ENCODE measurements around the gene ERF. TPM values are rescaled to one million over a fixed set of nuclear protein-coding genes. Genes with fewer than 3 reads are reported as not detected.
A peak's percentile ranks its signal among the peaks of the same experiment; 100 is the strongest.
"Not testable (repeated sequence)": the region's sequence is repeated elsewhere in the genome, so short reads cannot be mapped to it uniquely, and the experiment has no call there.

ERF gene
- total RNA-seq, 1 donor from 2014 or later, result 53.9 TPM

DNA sequence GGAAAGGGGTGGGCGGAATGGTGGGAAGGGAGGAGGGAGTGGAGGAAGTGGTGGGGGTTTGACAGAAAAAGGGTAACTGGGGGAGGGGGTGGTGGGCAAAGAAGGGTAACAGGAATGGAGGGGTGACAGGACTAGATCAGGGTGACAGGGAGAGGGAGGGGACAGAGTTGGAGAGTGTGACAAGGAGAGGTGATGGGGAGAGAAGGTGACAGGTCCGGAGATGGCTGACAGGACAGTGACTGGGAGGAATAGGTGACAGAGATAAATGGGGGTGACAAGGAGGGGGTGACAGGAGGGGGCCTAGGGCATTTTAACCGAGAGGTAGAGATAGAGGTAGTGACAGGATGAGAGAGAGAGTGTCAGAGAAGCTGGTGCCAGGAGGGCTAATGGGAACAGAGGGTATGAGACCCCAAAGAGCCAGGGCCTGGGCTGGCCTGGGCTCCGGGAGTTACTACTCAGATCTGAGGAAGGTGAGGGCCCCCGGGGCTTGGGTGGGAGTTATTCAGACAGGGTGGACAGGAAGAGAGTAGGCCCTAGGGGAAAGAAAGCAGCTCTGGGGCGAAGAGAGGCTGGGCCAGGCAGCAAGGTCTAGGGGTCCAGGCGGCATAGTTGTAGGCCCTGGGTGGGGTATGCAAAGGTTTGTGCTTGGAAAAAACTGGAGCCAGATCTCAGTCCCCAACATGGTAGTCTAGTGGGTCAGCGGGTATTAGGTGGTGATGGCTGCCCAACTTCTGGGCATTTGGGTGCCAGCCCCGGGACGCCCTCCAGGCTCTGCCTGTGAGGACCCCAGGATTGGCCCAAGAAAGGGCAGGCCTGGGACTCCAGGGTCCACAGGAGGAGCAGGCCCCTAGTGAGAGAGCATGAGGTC is 14.8 kb upstream of the ERF start:
- H3K4me3 ChIP-seq, result peak overlapping the region; percentile 69
- H3K27me3 ChIP-seq, result no peaks in the 10 kb centered on the region
- H3K27ac ChIP-seq, result peak overlapping the region; percentile 92
- H3K36me3 ChIP-seq, result peaks cover 28% of the 10 kb centered on the region
- H3K9me3 ChIP-seq, result no peaks in the 10 kb centered on the region
- intact Hi-C loops (cut with DNase I), result no loop called here
- DNase-seq (peak; percentile 69), ATAC-seq (no peak)
- TF ChIP-seq, protein P1, sequence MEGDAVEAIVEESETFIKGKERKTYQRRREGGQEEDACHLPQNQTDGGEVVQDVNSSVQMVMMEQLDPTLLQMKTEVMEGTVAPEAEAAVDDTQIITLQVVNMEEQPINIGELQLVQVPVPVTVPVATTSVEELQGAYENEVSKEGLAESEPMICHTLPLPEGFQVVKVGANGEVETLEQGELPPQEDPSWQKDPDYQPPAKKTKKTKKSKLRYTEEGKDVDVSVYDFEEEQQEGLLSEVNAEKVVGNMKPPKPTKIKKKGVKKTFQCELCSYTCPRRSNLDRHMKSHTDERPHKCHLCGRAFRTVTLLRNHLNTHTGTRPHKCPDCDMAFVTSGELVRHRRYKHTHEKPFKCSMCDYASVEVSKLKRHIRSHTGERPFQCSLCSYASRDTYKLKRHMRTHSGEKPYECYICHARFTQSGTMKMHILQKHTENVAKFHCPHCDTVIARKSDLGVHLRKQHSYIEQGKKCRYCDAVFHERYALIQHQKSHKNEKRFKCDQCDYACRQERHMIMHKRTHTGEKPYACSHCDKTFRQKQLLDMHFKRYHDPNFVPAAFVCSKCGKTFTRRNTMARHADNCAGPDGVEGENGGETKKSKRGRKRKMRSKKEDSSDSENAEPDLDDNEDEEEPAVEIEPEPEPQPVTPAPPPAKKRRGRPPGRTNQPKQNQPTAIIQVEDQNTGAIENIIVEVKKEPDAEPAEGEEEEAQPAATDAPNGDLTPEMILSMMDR (IDR thresholded peaks at IDR 0.05), result no peak
- peaks cover 28% of the 10 kb centered on the region for H3K4me1 ChIP-seq

DNA sequence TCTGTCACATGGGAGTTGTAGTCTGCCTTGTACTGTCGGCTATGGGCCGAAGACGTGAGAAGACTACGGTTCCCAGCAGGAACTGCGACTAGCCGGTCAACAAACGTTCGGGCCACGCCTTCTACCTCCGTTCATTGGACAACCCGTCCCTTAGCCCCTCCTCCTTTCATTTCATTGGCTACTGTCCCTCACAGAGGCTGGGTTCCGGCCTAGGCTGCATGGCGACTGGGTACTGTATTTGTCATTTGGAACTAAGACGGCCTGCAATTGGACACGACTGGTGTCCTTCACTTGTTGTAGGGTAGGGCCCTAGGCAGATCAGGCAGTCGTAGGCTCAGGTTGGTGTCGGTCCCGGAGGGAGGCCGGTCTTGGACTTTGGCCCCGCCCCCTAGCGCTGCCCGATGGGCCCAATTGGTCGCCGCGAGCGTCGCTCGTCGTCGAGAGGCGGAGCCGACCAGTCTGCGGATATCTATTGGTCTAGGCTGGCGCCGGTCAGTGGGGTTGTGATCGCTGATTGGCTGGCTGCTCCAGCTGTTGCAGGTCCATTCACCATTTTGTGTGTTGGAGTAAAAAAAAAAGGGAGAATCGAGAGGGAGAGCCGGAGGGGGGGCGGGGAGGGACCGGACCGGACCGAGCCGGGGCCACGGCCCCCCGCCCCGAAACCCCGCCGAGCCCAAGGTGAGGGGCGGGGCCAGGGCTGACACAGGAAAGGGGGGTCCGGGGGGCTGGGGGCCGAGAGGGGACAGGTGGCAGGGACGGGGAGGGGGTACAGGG is 14.0 kb upstream of the ERF start, which contains the start of gene CIC:
CIC (plus strand) TSS at position 549 of the 774 bp plus-strand sequence. CDS start 2,532 bp downstream, outside the sequence.
- H3K36me3 ChIP-seq, result peaks cover 20% of the 10 kb centered on the region
- H3K27me3 ChIP-seq, result no peaks in the 10 kb centered on the region
- peaks cover 25% of the 10 kb centered on the region for H3K4me1 ChIP-seq
- TF ChIP-seq, protein P1 (IDR thresholded peaks at IDR 0.05), result no peak
- peak within 1 kb of the TSS; percentile 99 for H3K27ac ChIP-seq
- peak; percentile 100 for DNase-seq
- peak within 1 kb of the TSS; percentile 69 for H3K4me3 ChIP-seq
- ATAC-seq, result peak; percentile 88
- intact Hi-C loops (cut with DNase I), result no loop called here
- H3K9me3 ChIP-seq, result no peaks in the 10 kb centered on the region

DNA sequence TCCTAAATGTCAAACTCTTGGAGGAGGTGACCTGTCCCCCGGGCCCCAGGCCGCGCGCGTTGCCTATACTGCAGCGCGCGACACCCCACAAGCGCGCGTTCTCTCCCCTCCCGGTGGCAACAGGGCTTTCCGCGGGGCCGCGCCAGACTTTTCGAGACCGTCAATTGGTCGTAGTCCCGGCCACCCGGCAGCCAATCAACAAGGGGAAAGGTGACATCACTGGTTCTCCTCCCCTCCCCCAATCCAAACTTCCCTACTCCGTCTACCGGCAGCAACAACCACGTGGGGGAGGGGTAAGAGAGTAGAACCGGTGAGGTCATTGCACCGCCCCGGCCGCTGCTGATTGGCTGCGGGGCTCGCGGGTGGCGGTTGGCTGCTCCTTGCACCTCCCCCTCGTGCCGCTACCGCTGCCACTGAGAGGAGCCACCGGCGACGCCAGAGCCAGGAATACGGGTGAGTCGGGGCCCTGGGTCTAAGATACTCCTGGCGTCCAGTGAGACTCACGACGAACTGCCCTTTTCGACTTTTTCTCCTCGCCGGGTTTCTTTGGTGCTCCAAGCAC is 13.3 kb upstream of the ERF start:
- Histone ChIP-seq H3K9me3 (no peaks in the 10 kb centered on the region), H3K4me1 (peaks cover 25% of the 10 kb centered on the region), H3K27ac (peak overlapping the region; percentile 99), H3K27me3 (no peaks in the 10 kb centered on the region), H3K4me3 (peak overlapping the region; percentile 59), H3K36me3 (peaks cover 13% of the 10 kb centered on the region)
- TF ChIP-seq, protein P1 (IDR thresholded peaks at IDR 0.05), result no peak
- DNase-seq, result peak; percentile 99
- intact Hi-C loops (cut with DNase I), result no loop called here
- ATAC-seq, result peak; percentile 83

DNA sequence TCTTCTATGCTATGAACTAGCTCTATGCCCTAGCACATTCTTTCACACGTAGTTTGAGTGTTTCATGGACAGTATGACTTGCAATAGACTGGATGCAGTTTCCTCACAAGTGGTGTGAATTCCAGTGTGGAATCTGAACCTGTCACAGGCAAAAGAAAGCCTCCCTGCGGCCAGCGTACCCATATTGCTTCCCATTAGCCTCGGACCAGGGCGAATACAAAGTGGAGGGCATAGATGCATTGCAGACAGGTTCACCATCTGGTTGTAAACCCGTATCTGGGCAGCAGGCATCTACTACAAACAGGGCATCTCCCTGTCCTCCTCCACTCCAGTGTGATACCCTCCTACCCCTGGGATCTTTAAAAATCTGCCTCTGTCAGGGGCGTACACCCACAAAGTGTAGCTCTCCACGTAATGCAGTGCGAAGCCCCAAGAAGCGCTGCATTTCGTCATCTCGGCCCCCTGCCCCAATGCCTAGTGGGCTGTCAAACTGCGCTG is 12.8 kb upstream of the ERF start:
- peak overlapping the region; percentile 59 for H3K4me3 ChIP-seq
- peak overlapping the region; percentile 99 for H3K27ac ChIP-seq
- TF ChIP-seq, protein P1 (IDR thresholded peaks at IDR 0.05), result no peak
- intact Hi-C loops (cut with DNase I), result no loop called here
- ATAC-seq, result no peak
- no peaks in the 10 kb centered on the region for H3K27me3 ChIP-seq
- H3K4me1 ChIP-seq, result peaks cover 25% of the 10 kb centered on the region
- H3K9me3 ChIP-seq, result no peaks in the 10 kb centered on the region
- DNase-seq, result no peak
- peaks cover 8% of the 10 kb centered on the region for H3K36me3 ChIP-seq

DNA sequence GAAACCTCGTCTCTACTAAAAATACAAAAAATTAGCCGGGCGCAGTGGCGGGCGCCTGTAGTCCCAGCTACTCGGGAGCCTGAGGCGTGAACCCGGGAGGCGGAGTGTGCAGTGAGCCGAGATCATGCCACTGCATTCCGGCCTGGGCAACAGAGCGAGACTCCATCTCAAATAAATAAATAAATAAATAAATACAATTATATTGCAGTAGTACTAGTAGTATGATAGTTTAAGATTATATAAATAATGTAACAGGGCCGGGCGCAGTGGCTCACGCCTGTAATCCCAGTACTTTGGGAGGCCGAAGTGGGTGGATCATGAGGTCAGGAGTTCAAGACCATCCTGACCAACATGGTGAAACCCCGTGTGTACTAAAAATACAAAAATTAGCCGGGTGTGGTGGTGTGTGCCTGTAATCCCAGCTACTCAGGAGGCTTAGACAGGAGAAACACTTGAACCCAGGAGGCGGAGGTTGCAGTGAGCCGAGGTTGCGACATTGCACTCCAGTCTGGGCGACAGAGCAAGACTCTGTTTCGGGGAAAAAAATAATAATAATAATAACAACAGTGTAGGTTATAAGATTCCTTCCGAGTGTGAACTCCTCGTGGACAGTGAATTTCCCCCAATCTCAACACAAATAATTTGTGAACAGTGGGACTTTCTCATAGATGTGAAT is 12.1 kb upstream of the ERF start:
- ATAC-seq, result not testable (repeated sequence)

DNA sequence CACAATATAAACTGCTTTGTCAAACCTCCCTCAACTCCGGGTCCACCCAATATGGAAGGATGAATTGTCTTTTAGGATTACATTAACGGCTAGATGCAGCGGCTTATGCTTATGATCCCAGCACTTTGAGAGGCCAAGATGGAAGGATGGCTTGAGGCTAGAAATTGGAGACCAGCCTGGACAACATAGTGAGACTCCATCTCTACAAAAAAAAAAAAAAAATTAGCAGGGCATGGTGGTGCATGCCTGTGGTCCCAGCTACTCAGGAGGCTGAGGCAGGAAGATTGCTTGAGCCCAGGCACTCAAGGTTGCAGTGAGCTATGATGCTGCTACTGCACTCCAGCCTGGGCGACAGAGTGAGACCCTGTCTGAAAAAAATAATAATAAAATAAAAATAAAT is 11.2 kb upstream of the ERF start:
- H3K36me3 ChIP-seq; H3K27ac ChIP-seq; H3K27me3 ChIP-seq; DNase-seq; H3K9me3 ChIP-seq; H3K4me3 ChIP-seq; ATAC-seq; intact Hi-C loops (cut with DNase I): not testable (repeated sequence)
- peaks cover 19% of the 10 kb centered on the region for H3K4me1 ChIP-seq

More for the DNA sequence above, 12.1 kb upstream of the ERF start:
- Histone ChIP-seq H3K27ac (peak overlapping the region; percentile 99), H3K4me1 (peaks cover 25% of the 10 kb centered on the region)
- H3K27me3 ChIP-seq; H3K36me3 ChIP-seq; DNase-seq; intact Hi-C loops (cut with DNase I); H3K9me3 ChIP-seq; H3K4me3 ChIP-seq: not testable (repeated sequence)

Measured in upper lobe of right lung (tissue), 1 donor.